K562 (cell line): ENCODE data around the gene RAB24. TPM values are rescaled to one million over a fixed set of nuclear protein-coding genes. Genes with fewer than 3 reads are reported as not detected.
A peak's percentile ranks its signal among the peaks of the same experiment; 100 is the strongest.

Experiments used
- CBX3 ChIP-seq, 2 experiments: IDR thresholded peaks; 1 replicate in 1 of 2; 2 replicates in 1 of 2; pipeline ENCODE4 v1.6.1; 2012; ENCODE audit warnings: inconsistent platforms in 2 of 2, low read length in 2 of 2, borderline replicate concordance in 1 of 2, control low read depth in 1 of 2
- KLF6 ChIP-seq: fragments of 250-450 bp; sonication (Bioruptor Pico); IDR thresholded peaks from 2 replicates; pipeline ENCODE4 v1.4.0; 2020; ENCODE audit warnings: mild to moderate bottlenecking, moderate library complexity, borderline replicate concordance
- MAZ ChIP-seq, 2 experiments: fragments of 450-650 bp in 1 of 2; sonication (generic) in 1 of 2; formaldehyde crosslinking; IDR thresholded peaks in 1 of 2; conservative IDR thresholded peaks in 1 of 2; 2 replicates each; pipeline versions ENCODE4 v1.4.0 to v1.5.0; 2020; ENCODE audit warnings: mild to moderate bottlenecking in 1 of 2, missing genetic modification reagents in 1 of 2
- MTF1 ChIP-seq: fragments of 250-450 bp; sonication (Bioruptor Pico); IDR thresholded peaks from 2 replicates; pipeline ENCODE4 v1.9.0; 2021; ENCODE audit warnings: moderate library complexity, mild to moderate bottlenecking, inconsistent platforms, borderline replicate concordance
- MYBL2 ChIP-seq, 2 experiments: fragments of 450-650 bp in 1 of 2; sonication (generic) in 1 of 2; formaldehyde crosslinking in 1 of 2; IDR thresholded peaks; 2 replicates each; pipeline versions ENCODE4 v1.6.1 to v1.8.1; 2017 to 2022; ENCODE audit warnings: borderline replicate concordance in 1 of 2, inconsistent platforms in 1 of 2, low read depth in 1 of 2, mild to moderate bottlenecking in 1 of 2, missing genetic modification reagents in 1 of 2, moderate library complexity in 1 of 2
- PHTF2 ChIP-seq: fragments of 250-450 bp; sonication (Bioruptor Pico); IDR thresholded peaks from 2 replicates; pipeline ENCODE4 v1.5.0; 2021; ENCODE audit warnings: mild to moderate bottlenecking
- POLR2A ChIP-seq: fragments of 450-650 bp; conservative IDR thresholded peaks from 2 replicates; pipeline ENCODE4 v1.6.1; 2016
- SMAD2 ChIP-seq: fragments of 150-350 bp; IDR thresholded peaks from 2 replicates; pipeline ENCODE4 v1.6.1; 2014; ENCODE audit warnings: low read depth, mild to moderate bottlenecking, low read length
- STAT5A ChIP-seq: IDR thresholded peaks from 2 replicates; pipeline ENCODE4 v1.6.1; 2012; ENCODE audit warnings: low read length, inconsistent platforms, borderline replicate concordance
- TGIF2 ChIP-seq: sonication (generic); formaldehyde crosslinking; IDR thresholded peaks from 2 replicates; pipeline ENCODE4 v1.8.1; 2022; ENCODE audit warnings: mild to moderate bottlenecking, missing genetic modification reagents, moderate library complexity
- ZBTB2 ChIP-seq: fragments of 450-650 bp; IDR thresholded peaks from 2 replicates; pipeline ENCODE4 v1.6.1; 2016; ENCODE audit warnings: antibody characterized with exemption
- ZBTB7A ChIP-seq: IDR thresholded peaks from 2 replicates; pipeline ENCODE4 v1.6.1; 2011; ENCODE audit warnings: low read depth, mild to moderate bottlenecking, low read length, moderate library complexity, borderline replicate concordance; ENCODE audit not compliant: control insufficient read depth
- ZNF23 ChIP-seq: fragments of 250-450 bp; sonication (Bioruptor Pico); IDR thresholded peaks from 2 replicates; pipeline ENCODE4 v1.4.0; 2020; ENCODE audit warnings: mild to moderate bottlenecking
- ZNF445 ChIP-seq: fragments of 250-450 bp; sonication (Bioruptor Pico); IDR thresholded peaks from 2 replicates; pipeline ENCODE4 v1.4.0; 2020; ENCODE audit warnings: low read depth, mild to moderate bottlenecking, moderate library complexity
- polyA plus RNA-seq, 8 experiments: library from polyadenylated mRNA; depleted of rRNA in 4 of 8; stranded (reverse) in 5 of 8; unstranded in 3 of 8; fragments of >200 nt; fragmentation: Nextera tagmentation in 2 of 8; fragmentation: Illumina TruSeq in 1 of 8; extraction: Ambion mirVana in 2 of 8; extraction: Trizol in 1 of 8; gene quantifications; 2 replicates each; pipeline versions ENCODE4 v1.2.1 to v1.2.3, GENCODE V29; 2011 to 2014; ENCODE audit warnings: inconsistent platforms in 1 of 8, missing spikeins in 1 of 8
- total RNA-seq, 7 experiments: library from RNA; depleted of rRNA in 6 of 7; stranded (reverse); fragments of >200 nt in 6 of 7; fragmentation: Illumina TruSeq in 2 of 7; extraction: Trizol in 2 of 7; gene quantifications; 2 replicates each; pipeline versions ENCODE4 v1.2.1 to v1.2.3, GENCODE V29; 2011 to 2021; ENCODE audit warnings: low replicate concordance in 1 of 7
- TF ChIP-seq, protein P1 (sequence below): fragments of 450-650 bp; IDR thresholded peaks from 2 replicates; pipeline ENCODE4 v1.6.1; 2017; ENCODE audit warnings: mild to moderate bottlenecking, moderate library complexity
- TF ChIP-seq, protein P2 (sequence below): sonication (generic); formaldehyde crosslinking; IDR thresholded peaks from 2 replicates; pipeline ENCODE4 v1.8.1; 2022; ENCODE audit warnings: missing genetic modification reagents
- TF ChIP-seq, protein P3 (sequence below): fragments of 250-450 bp; sonication (Bioruptor Pico); IDR thresholded peaks from 2 replicates; pipeline ENCODE4 v1.8.0; 2022; ENCODE audit warnings: inconsistent platforms, mild to moderate bottlenecking, moderate library complexity, borderline replicate concordance
- TF ChIP-seq, protein P4 (sequence below), 2 experiments: IDR thresholded peaks; 2 replicates each; pipeline ENCODE4 v1.6.1; 2012; ENCODE audit warnings: improper control_type of control experiment in 2 of 2, low read depth in 2 of 2, low read length in 2 of 2, borderline replicate concordance in 1 of 2

RAB24 gene
- total and polyA plus RNA-seq, 9 of the 15 experiments (the other 6 are each of a cell fraction or from before 2014, with no cell fraction given), result 13.9 to 107 (median 34.8) TPM

GRCh38 chr5:177351392-177352329 is 48.1 kb upstream of the RAB24 start, which contains the start of gene LMAN2 (continued):
- TF ChIP-seq, protein P1, sequence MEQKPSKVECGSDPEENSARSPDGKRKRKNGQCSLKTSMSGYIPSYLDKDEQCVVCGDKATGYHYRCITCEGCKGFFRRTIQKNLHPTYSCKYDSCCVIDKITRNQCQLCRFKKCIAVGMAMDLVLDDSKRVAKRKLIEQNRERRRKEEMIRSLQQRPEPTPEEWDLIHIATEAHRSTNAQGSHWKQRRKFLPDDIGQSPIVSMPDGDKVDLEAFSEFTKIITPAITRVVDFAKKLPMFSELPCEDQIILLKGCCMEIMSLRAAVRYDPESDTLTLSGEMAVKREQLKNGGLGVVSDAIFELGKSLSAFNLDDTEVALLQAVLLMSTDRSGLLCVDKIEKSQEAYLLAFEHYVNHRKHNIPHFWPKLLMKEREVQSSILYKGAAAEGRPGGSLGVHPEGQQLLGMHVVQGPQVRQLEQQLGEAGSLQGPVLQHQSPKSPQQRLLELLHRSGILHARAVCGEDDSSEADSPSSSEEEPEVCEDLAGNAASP, result no peak
- no peak; the same call in 1 of the 2 replicates for TF ChIP-seq MYBL2 (IDR thresholded peaks at IDR 0.05; ENCODE audit: low read depth)
- no peak for TF ChIP-seq MYBL2 (CRISPR knock-in tag; IDR thresholded peaks at IDR 0.05; ENCODE audit: borderline replicate concordance)
- no peak for TF ChIP-seq TGIF2 (CRISPR knock-in tag)
- 0 out of 2 replicates have a peak, but pooled peaks have one; percentile 25 for TF ChIP-seq ZBTB7A
- no peak for TF ChIP-seq STAT5A
- TF ChIP-seq ZNF23 (CRISPR knock-in tag), result no peak
- no peak for TF ChIP-seq ZBTB2
- TF ChIP-seq POLR2A, result peak; percentile 91
- TF ChIP-seq, protein P2, sequence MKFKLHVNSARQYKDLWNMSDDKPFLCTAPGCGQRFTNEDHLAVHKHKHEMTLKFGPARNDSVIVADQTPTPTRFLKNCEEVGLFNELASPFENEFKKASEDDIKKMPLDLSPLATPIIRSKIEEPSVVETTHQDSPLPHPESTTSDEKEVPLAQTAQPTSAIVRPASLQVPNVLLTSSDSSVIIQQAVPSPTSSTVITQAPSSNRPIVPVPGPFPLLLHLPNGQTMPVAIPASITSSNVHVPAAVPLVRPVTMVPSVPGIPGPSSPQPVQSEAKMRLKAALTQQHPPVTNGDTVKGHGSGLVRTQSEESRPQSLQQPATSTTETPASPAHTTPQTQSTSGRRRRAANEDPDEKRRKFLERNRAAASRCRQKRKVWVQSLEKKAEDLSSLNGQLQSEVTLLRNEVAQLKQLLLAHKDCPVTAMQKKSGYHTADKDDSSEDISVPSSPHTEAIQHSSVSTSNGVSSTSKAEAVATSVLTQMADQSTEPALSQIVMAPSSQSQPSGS (CRISPR knock-in tag), result no peak
- no peak for TF ChIP-seq KLF6
- no peak for TF ChIP-seq PHTF2 (CRISPR knock-in tag)
- TF ChIP-seq, protein P3, sequence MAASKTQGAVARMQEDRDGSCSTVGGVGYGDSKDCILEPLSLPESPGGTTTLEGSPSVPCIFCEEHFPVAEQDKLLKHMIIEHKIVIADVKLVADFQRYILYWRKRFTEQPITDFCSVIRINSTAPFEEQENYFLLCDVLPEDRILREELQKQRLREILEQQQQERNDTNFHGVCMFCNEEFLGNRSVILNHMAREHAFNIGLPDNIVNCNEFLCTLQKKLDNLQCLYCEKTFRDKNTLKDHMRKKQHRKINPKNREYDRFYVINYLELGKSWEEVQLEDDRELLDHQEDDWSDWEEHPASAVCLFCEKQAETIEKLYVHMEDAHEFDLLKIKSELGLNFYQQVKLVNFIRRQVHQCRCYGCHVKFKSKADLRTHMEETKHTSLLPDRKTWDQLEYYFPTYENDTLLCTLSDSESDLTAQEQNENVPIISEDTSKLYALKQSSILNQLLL, result no peak
- TF ChIP-seq SMAD2, result no peak
- TF ChIP-seq CBX3 (IDR thresholded peaks at IDR 0.05; ENCODE audit: borderline replicate concordance in 1 of 2, low read length in 2 of 2), result peak in 1 of 2 experiments; percentile 72; a peak in 2 of 3 replicates
- TF ChIP-seq ZNF445 (CRISPR knock-in tag), result no peak
- peak; percentile 72 to 86 for TF ChIP-seq MAZ (CRISPR knock-in tag; conservative IDR thresholded peaks at IDR 0.05 in 1 of 2, IDR thresholded peaks at IDR 0.05 in 1 of 2)
- no peak for TF ChIP-seq MTF1 (CRISPR knock-in tag)
- TF ChIP-seq, protein P4, sequence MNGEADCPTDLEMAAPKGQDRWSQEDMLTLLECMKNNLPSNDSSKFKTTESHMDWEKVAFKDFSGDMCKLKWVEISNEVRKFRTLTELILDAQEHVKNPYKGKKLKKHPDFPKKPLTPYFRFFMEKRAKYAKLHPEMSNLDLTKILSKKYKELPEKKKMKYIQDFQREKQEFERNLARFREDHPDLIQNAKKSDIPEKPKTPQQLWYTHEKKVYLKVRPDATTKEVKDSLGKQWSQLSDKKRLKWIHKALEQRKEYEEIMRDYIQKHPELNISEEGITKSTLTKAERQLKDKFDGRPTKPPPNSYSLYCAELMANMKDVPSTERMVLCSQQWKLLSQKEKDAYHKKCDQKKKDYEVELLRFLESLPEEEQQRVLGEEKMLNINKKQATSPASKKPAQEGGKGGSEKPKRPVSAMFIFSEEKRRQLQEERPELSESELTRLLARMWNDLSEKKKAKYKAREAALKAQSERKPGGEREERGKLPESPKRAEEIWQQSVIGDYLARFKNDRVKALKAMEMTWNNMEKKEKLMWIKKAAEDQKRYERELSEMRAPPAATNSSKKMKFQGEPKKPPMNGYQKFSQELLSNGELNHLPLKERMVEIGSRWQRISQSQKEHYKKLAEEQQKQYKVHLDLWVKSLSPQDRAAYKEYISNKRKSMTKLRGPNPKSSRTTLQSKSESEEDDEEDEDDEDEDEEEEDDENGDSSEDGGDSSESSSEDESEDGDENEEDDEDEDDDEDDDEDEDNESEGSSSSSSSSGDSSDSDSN (IDR thresholded peaks at IDR 0.05; ENCODE audit: borderline replicate concordance in 1 of 2, low read depth in 2 of 2, low read length in 2 of 2), result peak; percentile 45 to 68; a peak in 2 of 4 replicates
